Lower leg skin (tissue), 3 donors: ENCODE results near the gene KCNB1.

Experiments
- CTCF ChIP-seq, 3 donors: fragments of 450-650 bp; IDR thresholded peaks; one replicate each; pipeline ENCODE4 v1.5.1; 2016; ENCODE audit warnings: antibody characterized with exemption in 3 of 3, mild to moderate bottlenecking in 3 of 3, moderate library complexity in 2 of 3
- POLR2A ChIP-seq, 2 donors: fragments of 450-650 bp; IDR thresholded peaks; one replicate each; pipeline ENCODE4 v1.6.1; 2016 to 2017; ENCODE audit warnings: antibody characterized with exemption in 2 of 2, mild to moderate bottlenecking in 1 of 2, moderate library complexity in 1 of 2

GRCh38 chr20:49360242-49360968 is 122.1 kb downstream of the KCNB1 start:
- TF ChIP-seq CTCF (IDR thresholded peaks at IDR 0.05): no peak
- TF ChIP-seq POLR2A (IDR thresholded peaks at IDR 0.05): no peak
